Rectal smooth muscle tissue (tissue), 1 donor: ENCODE results near the gene SLMAP.

Experiments used
- H3K27ac ChIP-seq: one replicate; pipeline ENCODE4 v1.7.0; 2013; ENCODE audit warnings: low read depth, low read length, inconsistent platforms
- H3K27me3 ChIP-seq: one replicate; pipeline ENCODE4 v1.7.0; 2013; ENCODE audit warnings: low read length; ENCODE audit not compliant: control insufficient read depth, insufficient read depth
- H3K36me3 ChIP-seq: one replicate; pipeline ENCODE4 v1.7.0; 2013; ENCODE audit warnings: low read length; ENCODE audit not compliant: control insufficient read depth, insufficient read depth
- H3K4me1 ChIP-seq: one replicate; pipeline ENCODE4 v1.7.0; 2013; ENCODE audit warnings: low read length; ENCODE audit not compliant: control insufficient read depth, insufficient read depth
- H3K4me3 ChIP-seq: one replicate; pipeline ENCODE4 v1.7.0; 2013; ENCODE audit warnings: low read length
- H3K9ac ChIP-seq: one replicate; pipeline ENCODE4 v1.7.0; 2013; ENCODE audit warnings: low read length

Gene SLMAP

DNA sequence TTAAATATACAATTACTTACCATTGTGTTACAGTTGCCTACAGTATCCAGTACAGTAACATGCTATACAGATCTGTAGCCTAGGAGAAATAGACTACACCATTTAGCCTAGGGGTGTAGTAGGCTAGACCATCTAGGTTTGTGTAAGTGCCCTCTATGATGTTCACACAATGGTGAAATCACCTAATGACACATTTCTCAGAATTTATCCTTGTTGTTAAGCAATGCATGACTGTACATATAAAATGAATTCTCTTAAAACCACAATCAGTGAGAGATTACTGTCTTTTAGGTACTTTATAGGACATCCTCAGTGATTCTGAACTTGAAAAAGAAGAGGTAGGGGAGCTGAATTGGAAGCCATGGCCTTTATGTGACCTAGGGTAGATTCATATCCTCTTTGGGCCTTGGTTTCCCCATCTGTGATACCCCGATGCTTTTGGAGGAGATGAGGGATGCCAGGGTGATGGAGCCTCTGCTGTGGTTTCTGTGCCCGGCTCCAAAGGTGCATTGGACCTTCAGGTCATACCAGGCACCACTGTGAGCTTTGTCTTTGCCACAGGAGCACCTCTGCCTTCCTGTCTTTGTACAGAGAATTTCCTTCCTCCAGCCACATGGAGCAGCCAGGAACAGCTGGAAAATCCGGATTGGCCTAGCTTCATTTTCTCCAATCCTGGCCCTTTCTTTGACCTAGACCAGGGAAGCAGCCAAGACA is 200.2 kb downstream of the SLMAP start:
- no peaks in the 10 kb centered on the region for H3K27me3 ChIP-seq
- no peaks in the 10 kb centered on the region for H3K36me3 ChIP-seq
- H3K27ac ChIP-seq: no peak overlapping the region
- peaks cover 29% of the 10 kb centered on the region for H3K4me1 ChIP-seq
- H3K9ac ChIP-seq: no peak overlapping the region
- H3K4me3 ChIP-seq: no peak overlapping the region

- H3K36me3 ChIP-seq: no peaks in the 10 kb centered on the region
- peaks cover 24% of the 10 kb centered on the region for H3K4me1 ChIP-seq
- H3K4me3 ChIP-seq: no peak overlapping the region
- no peak overlapping the region for H3K27ac ChIP-seq
- H3K9ac ChIP-seq: no peak overlapping the region
- H3K27me3 ChIP-seq: no peaks in the 10 kb centered on the region
Observed at GRCh38 chr3:57956833-57957174, 200.7 kb downstream of the SLMAP start.

DNA sequence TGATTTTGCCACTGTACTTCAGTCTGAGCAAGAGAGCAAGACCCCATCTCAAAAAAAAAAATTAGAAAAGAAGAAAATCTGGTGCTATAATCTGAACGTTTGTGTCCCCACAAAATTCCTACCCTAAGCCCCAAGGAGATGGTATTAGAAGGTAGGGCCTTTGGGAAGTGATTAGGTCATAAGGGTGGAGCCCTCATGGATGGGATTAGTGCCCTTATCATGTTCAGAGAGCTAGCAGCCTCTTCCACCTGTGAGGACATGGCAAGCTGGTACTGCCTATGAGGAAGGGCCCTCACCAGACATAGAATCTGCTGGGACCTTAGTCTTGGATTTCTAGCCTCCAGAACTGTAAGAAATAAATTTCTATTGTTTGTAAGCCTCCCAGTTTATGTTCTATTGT is 201.7 kb downstream of the SLMAP start:
- Histone ChIP-seq H3K4me3 (no peak overlapping the region), H3K9ac (no peak overlapping the region), H3K36me3 (no peaks in the 10 kb centered on the region), H3K27ac (no peak overlapping the region), H3K4me1 (peaks cover 15% of the 10 kb centered on the region), H3K27me3 (no peaks in the 10 kb centered on the region)

GRCh38 chr3:57958642-57959422 is 202.7 kb downstream of the SLMAP start:
- peaks cover 14% of the 10 kb centered on the region for H3K4me1 ChIP-seq
- no peaks in the 10 kb centered on the region for H3K27me3 ChIP-seq
- H3K27ac ChIP-seq: peak overlapping the region; percentile 82
- no peak overlapping the region for H3K9ac ChIP-seq
- peak overlapping the region; percentile 28 for H3K4me3 ChIP-seq
- no peaks in the 10 kb centered on the region for H3K36me3 ChIP-seq

- H3K27me3 ChIP-seq: no peaks in the 10 kb centered on the region
- no peaks in the 10 kb centered on the region for H3K36me3 ChIP-seq
- peak overlapping the region; percentile 28 for H3K4me3 ChIP-seq
- peak overlapping the region; percentile 82 for H3K27ac ChIP-seq
- peaks cover 14% of the 10 kb centered on the region for H3K4me1 ChIP-seq
- no peak overlapping the region for H3K9ac ChIP-seq
Observed at GRCh38 chr3:57959423-57960173, 203.5 kb downstream of the SLMAP start.

DNA sequence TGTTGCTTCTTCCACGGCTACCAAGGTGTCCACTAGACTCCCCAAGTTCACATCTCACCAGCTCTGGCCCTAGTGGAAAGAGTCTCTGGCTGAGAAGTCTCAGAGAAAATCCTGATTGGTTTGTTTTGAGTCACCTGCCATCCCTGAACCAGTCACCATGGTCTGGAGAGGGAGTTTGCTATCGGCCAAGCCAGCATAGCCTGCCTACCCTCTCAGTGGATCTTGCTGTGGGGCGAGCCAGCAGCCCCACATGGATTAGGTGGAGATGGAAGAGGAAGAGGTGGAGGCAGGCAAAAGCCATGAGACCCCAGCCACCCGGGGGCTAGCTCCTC is 204.0 kb downstream of the SLMAP start:
- Histone ChIP-seq H3K27me3 (no peaks in the 10 kb centered on the region), H3K9ac (no peak overlapping the region), H3K27ac (peak overlapping the region; percentile 82), H3K4me1 (peaks cover 14% of the 10 kb centered on the region), H3K4me3 (peak overlapping the region; percentile 2), H3K36me3 (no peaks in the 10 kb centered on the region)

- peaks cover 14% of the 10 kb centered on the region for H3K4me1 ChIP-seq
- no peaks in the 10 kb centered on the region for H3K36me3 ChIP-seq
- no peak overlapping the region for H3K27ac ChIP-seq
- no peaks in the 10 kb centered on the region for H3K27me3 ChIP-seq
- no peak overlapping the region for H3K9ac ChIP-seq
- H3K4me3 ChIP-seq: no peak overlapping the region
Observed at GRCh38 chr3:57961177-57961827, 205.2 kb downstream of the SLMAP start.

DNA sequence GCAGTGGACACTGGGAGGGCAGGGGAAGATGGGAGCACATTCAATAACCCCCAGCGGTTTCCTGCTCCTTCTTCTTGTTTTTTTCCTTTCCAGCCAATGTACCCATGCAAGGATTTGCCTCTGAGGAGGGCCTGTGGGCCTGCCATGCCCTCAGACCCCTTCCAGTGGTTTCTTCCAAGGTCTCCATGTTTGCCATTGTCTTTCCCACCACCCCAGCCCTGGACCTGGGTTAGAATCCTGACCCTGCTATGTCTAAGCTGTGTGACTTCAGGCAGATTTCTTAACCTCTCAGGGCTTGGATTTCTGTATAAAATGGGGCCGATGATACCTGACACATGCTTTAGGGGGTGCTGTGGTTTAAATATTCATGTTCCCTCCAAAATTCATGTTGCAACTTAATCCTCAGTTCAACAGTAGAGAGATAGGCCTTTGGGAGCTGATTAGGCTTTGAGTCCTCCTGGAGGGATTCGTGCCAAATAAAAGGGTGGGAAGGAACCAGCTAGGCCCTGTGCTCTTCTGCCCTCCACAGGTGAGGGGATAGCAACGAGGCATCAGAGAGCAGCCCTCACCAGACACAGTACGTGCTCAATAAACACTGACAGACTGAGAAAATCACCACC is 205.8 kb downstream of the SLMAP start:
- Histone ChIP-seq H3K4me3 (no peak overlapping the region), H3K4me1 (peaks cover 14% of the 10 kb centered on the region), H3K9ac (no peak overlapping the region), H3K27me3 (no peaks in the 10 kb centered on the region), H3K27ac (no peak overlapping the region), H3K36me3 (no peaks in the 10 kb centered on the region)

DNA sequence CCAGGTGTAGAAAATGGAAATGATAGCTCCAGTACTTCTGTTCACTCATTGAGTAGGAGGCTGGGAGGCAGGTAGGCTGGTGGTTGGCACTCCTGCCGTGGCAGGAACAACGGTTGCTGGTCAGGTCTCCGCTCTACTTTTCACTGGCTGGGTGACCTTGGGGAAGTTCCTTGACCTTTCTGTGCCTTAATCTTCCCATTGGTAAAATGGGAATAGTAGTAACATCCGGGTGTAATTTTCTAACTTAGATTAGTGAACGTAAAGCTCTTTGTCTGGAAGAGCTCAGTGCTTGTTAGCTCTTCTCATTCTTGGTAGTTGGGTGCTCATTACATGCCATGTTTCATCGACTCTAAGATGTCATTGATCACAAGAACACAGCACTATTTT is 206.3 kb downstream of the SLMAP start:
- H3K9ac ChIP-seq: no peak overlapping the region
- no peak overlapping the region for H3K4me3 ChIP-seq
- no peak overlapping the region for H3K27ac ChIP-seq
- peaks cover 14% of the 10 kb centered on the region for H3K4me1 ChIP-seq
- no peaks in the 10 kb centered on the region for H3K36me3 ChIP-seq
- H3K27me3 ChIP-seq: no peaks in the 10 kb centered on the region

- Histone ChIP-seq H3K4me3 (no peak overlapping the region), H3K9ac (no peak overlapping the region), H3K36me3 (no peaks in the 10 kb centered on the region), H3K27ac (peak overlapping the region; percentile 9), H3K27me3 (no peaks in the 10 kb centered on the region), H3K4me1 (peaks cover 12% of the 10 kb centered on the region)
Observed at GRCh38 chr3:57963811-57964346, 207.8 kb downstream of the SLMAP start.

DNA sequence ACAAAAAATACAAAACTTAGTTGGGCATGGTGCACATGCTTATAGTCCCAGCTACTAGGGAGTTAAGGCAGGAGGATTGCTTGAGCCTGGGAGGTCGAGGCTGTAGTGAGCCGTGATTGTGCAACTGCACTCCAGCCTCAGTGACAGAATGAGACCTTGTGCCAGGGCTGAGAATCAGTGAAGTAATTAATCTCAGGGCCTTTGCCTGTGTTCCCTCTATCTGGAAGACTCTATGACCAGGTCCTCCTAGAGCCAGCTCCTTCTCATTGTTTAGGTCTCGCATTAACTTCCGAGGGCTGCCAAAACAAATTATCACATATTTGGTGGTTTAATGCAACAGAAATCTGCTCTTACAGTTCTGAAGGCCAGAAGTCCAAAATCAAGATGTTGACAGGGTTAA is 210.7 kb downstream of the SLMAP start:
- no peaks in the 10 kb centered on the region for H3K4me1 ChIP-seq
- no peaks in the 10 kb centered on the region for H3K27me3 ChIP-seq
- no peak overlapping the region for H3K4me3 ChIP-seq
- no peaks in the 10 kb centered on the region for H3K36me3 ChIP-seq
- H3K27ac ChIP-seq: no peak overlapping the region
- no peak overlapping the region for H3K9ac ChIP-seq

DNA sequence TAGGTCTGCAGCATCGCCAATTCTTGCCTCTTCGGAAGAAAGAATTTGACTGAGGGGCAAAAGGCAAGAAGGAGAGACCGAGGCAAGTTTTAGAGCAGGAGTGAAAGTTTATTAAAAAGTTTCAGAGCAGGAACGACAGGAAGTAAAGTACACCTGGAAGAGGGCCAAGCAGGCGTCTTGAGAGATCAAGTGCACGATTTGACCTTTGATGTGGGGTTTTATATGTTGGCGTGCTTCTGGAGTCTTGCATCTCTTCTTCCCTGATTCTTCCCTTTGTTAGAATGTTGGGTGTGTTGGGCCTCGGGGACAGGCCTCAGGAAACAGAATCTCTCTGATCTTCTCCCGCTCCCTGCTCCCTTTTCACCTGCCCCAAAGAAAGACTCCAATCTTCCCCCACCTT is 211.5 kb downstream of the SLMAP start:
- H3K4me3 ChIP-seq: no peak overlapping the region
- H3K27ac ChIP-seq: no peak overlapping the region
- no peak overlapping the region for H3K9ac ChIP-seq
- H3K27me3 ChIP-seq: no peaks in the 10 kb centered on the region
- peaks cover 3% of the 10 kb centered on the region for H3K4me1 ChIP-seq
- H3K36me3 ChIP-seq: no peaks in the 10 kb centered on the region
